Stimulated activated naive CD8-positive, alpha-beta T cell treated with anti-CD3 and anti-CD28 coated beads, Interleukin-15, amount 100 ng/mL, for 72 hours (primary cell): Measurements from ENCODE around the gene NF2.
"Not testable (repeated sequence)": the region's sequence is repeated elsewhere in the genome, so short reads cannot be mapped to it uniquely, and the experiment has no call there.

Experiments
- ATAC-seq: fragments of 150-1000 bp; cut with Tn5 transposase; 2 replicates; pipeline ENCODE4 v1.10.0; 2021; ENCODE audit warnings: mild to moderate bottlenecking, moderate library complexity
- DNase-seq, 2 donors: peaks; one replicate each; pipeline ENCODE4 v3.0.0; 2021 to 2022
- H3K27ac Mint-ChIP-seq, 2 donors: one replicate each; pipeline ENCODE4 v1.8.0; 2022; ENCODE audit warnings: mild to moderate bottlenecking in 2 of 2, mixed read lengths in 2 of 2, moderate library complexity in 2 of 2
- H3K27me3 Mint-ChIP-seq: one replicate; pipeline ENCODE4 v1.8.0; 2022; ENCODE audit warnings: mixed read lengths
- H3K4me1 Mint-ChIP-seq: one replicate; pipeline ENCODE4 v1.8.0; 2022; ENCODE audit warnings: mild to moderate bottlenecking, mixed read lengths
- H3K4me3 Mint-ChIP-seq, 2 donors: one replicate each; pipeline ENCODE4 v1.8.0; 2022; ENCODE audit warnings: mild to moderate bottlenecking in 2 of 2, mixed read lengths in 2 of 2, moderate library complexity in 1 of 2
- H3K9me3 Mint-ChIP-seq, 2 donors: one replicate each; pipeline ENCODE4 v1.8.0; 2022; ENCODE audit warnings: mixed read lengths in 2 of 2

Gene NF2

GRCh38 chr22:29584975-29585374, 18.5 kb upstream of the NF2 start:
- Mint-ChIP-seq H3K27me3 (no peaks in the 10 kb centered on the region), H3K27ac (peak overlapping the region in 1 of 2 donors; percentile 54), H3K4me1 (peaks cover 29% of the 10 kb centered on the region), H3K4me3 (no peak overlapping the region), H3K9me3 (no peaks in the 10 kb centered on the region)
- ATAC-seq (no peak), DNase-seq (no peak)

GRCh38 chr22:29586193-29586705, 17.2 kb upstream of the NF2 start:
- ATAC-seq, H3K4me3 Mint-ChIP-seq, DNase-seq, H3K27ac Mint-ChIP-seq, H3K9me3 Mint-ChIP-seq, H3K27me3 Mint-ChIP-seq: not testable (repeated sequence)
- H3K4me1 Mint-ChIP-seq, result peaks cover 23% of the 10 kb centered on the region

- Mint-ChIP-seq H3K27ac (no peak overlapping the region), H3K4me1 (peaks cover 7% of the 10 kb centered on the region), H3K27me3 (no peaks in the 10 kb centered on the region), H3K4me3 (no peak overlapping the region), H3K9me3 (no peaks in the 10 kb centered on the region)
- no peak for DNase-seq
- ATAC-seq, result no peak
Measured at GRCh38 chr22:29587938-29588699, 15.3 kb upstream of the NF2 start.

GRCh38 chr22:29593923-29594322, 9.5 kb upstream of the NF2 start:
- ATAC-seq, result no peak
- H3K4me3 Mint-ChIP-seq, result no peak overlapping the region
- no peak for DNase-seq
- H3K9me3 Mint-ChIP-seq, result peaks cover 0 to 5% of the 10 kb centered on the region in 2 donors
- H3K27ac Mint-ChIP-seq, result no peak overlapping the region
- H3K27me3 Mint-ChIP-seq, result no peaks in the 10 kb centered on the region
- peaks cover 15% of the 10 kb centered on the region for H3K4me1 Mint-ChIP-seq

- not testable (repeated sequence) for H3K27me3 Mint-ChIP-seq, DNase-seq, H3K9me3 Mint-ChIP-seq, H3K4me3 Mint-ChIP-seq, ATAC-seq, H3K27ac Mint-ChIP-seq
- peaks cover 15% of the 10 kb centered on the region for H3K4me1 Mint-ChIP-seq
Measured at GRCh38 chr22:29594447-29594846, 9.0 kb upstream of the NF2 start.

GRCh38 chr22:29596408-29596807, 7.0 kb upstream of the NF2 start:
- DNase-seq, result no peak
- H3K4me3 Mint-ChIP-seq, result no peak overlapping the region
- H3K9me3 Mint-ChIP-seq, result peaks cover 0 to 5% of the 10 kb centered on the region in 2 donors
- H3K27ac Mint-ChIP-seq, result no peak overlapping the region
- H3K27me3 Mint-ChIP-seq, result no peaks in the 10 kb centered on the region
- H3K4me1 Mint-ChIP-seq, result peaks cover 8% of the 10 kb centered on the region
- no peak for ATAC-seq

GRCh38 chr22:29597871-29598683, 5.4 kb upstream of the NF2 start:
- H3K27ac Mint-ChIP-seq, DNase-seq: not testable (repeated sequence)

GRCh38 chr22:29598684-29599020, 4.8 kb upstream of the NF2 start:
- ATAC-seq, result no peak
- H3K4me1 Mint-ChIP-seq, result peaks cover 13% of the 10 kb centered on the region
- DNase-seq, result no peak
- no peak overlapping the region for H3K4me3 Mint-ChIP-seq
- H3K27ac Mint-ChIP-seq, result no peak overlapping the region
- H3K9me3 Mint-ChIP-seq, result peaks cover 0 to 5% of the 10 kb centered on the region in 2 donors
- no peaks in the 10 kb centered on the region for H3K27me3 Mint-ChIP-seq

More at GRCh38 chr22:29597871-29598683, 5.4 kb upstream of the NF2 start:
- H3K4me1 Mint-ChIP-seq, result peaks cover 11% of the 10 kb centered on the region
- not testable (repeated sequence) for H3K27me3 Mint-ChIP-seq, H3K9me3 Mint-ChIP-seq, H3K4me3 Mint-ChIP-seq, ATAC-seq

GRCh38 chr22:29604076-29604360, 585 bp downstream of the NF2 start:
- no peaks in the 10 kb centered on the region for H3K27me3 Mint-ChIP-seq
- no peaks in the 10 kb centered on the region for H3K9me3 Mint-ChIP-seq
- H3K4me1 Mint-ChIP-seq, result peaks cover 37% of the 10 kb centered on the region
- ATAC-seq (no peak), DNase-seq (peak in 1 of 2 donors; percentile 60)
- peak overlapping the region; percentile 97 to 98 for H3K4me3 Mint-ChIP-seq
- peak overlapping the region; percentile 90 to 95 for H3K27ac Mint-ChIP-seq

GRCh38 chr22:29605527-29605850, 2.1 kb downstream of the NF2 start:
- H3K4me3 Mint-ChIP-seq, result peak overlapping the region; percentile 21 to 22
- peaks cover 37% of the 10 kb centered on the region for H3K4me1 Mint-ChIP-seq
- H3K27me3 Mint-ChIP-seq, result no peaks in the 10 kb centered on the region
- H3K27ac Mint-ChIP-seq, result peak overlapping the region in 1 of 2 donors; percentile 67
- DNase-seq, result no peak
- no peak for ATAC-seq
- H3K9me3 Mint-ChIP-seq, result no peaks in the 10 kb centered on the region

GRCh38 chr22:29606320-29606719, 2.9 kb downstream of the NF2 start:
- Mint-ChIP-seq H3K4me1 (peaks cover 37% of the 10 kb centered on the region), H3K27ac (no peak overlapping the region)
- no peak for ATAC-seq

GRCh38 chr22:29607426-29607825, 4.0 kb downstream of the NF2 start:
- DNase-seq (no peak), ATAC-seq (no peak)
- H3K9me3 Mint-ChIP-seq, result no peaks in the 10 kb centered on the region
- no peaks in the 10 kb centered on the region for H3K27me3 Mint-ChIP-seq
- peaks cover 37% of the 10 kb centered on the region for H3K4me1 Mint-ChIP-seq
- H3K4me3 Mint-ChIP-seq, result no peak overlapping the region
- no peak overlapping the region for H3K27ac Mint-ChIP-seq

More at GRCh38 chr22:29606320-29606719, 2.9 kb downstream of the NF2 start:
- H3K9me3 Mint-ChIP-seq, result no peaks in the 10 kb centered on the region
- no peak for DNase-seq
- peak overlapping the region; percentile 5 for H3K4me3 Mint-ChIP-seq
- no peaks in the 10 kb centered on the region for H3K27me3 Mint-ChIP-seq

- Mint-ChIP-seq H3K27ac (no peak overlapping the region), H3K9me3 (no peaks in the 10 kb centered on the region), H3K4me1 (peaks cover 32% of the 10 kb centered on the region)
Measured at GRCh38 chr22:29609139-29609538, 5.7 kb downstream of the NF2 start.

GRCh38 chr22:29610780-29611179, 7.3 kb downstream of the NF2 start:
- H3K4me3 Mint-ChIP-seq, result no peak overlapping the region
- no peak overlapping the region for H3K27ac Mint-ChIP-seq
- peaks cover 22% of the 10 kb centered on the region for H3K4me1 Mint-ChIP-seq
- DNase-seq, result no peak
- H3K9me3 Mint-ChIP-seq, result no peaks in the 10 kb centered on the region
- no peak for ATAC-seq
- no peaks in the 10 kb centered on the region for H3K27me3 Mint-ChIP-seq

More at GRCh38 chr22:29609139-29609538, 5.7 kb downstream of the NF2 start:
- ATAC-seq (no peak), DNase-seq (no peak)
- Mint-ChIP-seq H3K4me3 (no peak overlapping the region), H3K27me3 (no peaks in the 10 kb centered on the region)

- no peak overlapping the region for H3K27ac Mint-ChIP-seq
Measured at GRCh38 chr22:29615705-29616327, 12.4 kb downstream of the NF2 start.

More at GRCh38 chr22:29615705-29616327, 12.4 kb downstream of the NF2 start:
- no peak for DNase-seq
- H3K9me3 Mint-ChIP-seq, result no peaks in the 10 kb centered on the region
- H3K4me3 Mint-ChIP-seq, result no peak overlapping the region
- no peaks in the 10 kb centered on the region for H3K27me3 Mint-ChIP-seq
- H3K4me1 Mint-ChIP-seq, result peaks cover 35% of the 10 kb centered on the region
- no peak for ATAC-seq
